ENCODE results near the gene TBCD.

GRCh38 chr17:82753201-82753464 lies 1.3 kb downstream of the TBCD start:
- no peak for TF ChIP-seq CTCF (conservative IDR thresholded peaks at IDR 0.05 in 1 of 2, IDR thresholded peaks at IDR 0.05 in 1 of 2; ENCODE audit: low read depth in 1 of 2, low read length in 2 of 2)
- no peak for TF ChIP-seq EZH2 (IDR thresholded peaks at IDR 0.05; ENCODE audit: low read length, missing control alignments)

All from fibroblast of lung (primary cell).